Vagina (tissue), 2 donors: ENCODE data around the gene CBX8. TPM values are rescaled to one million over a fixed set of nuclear protein-coding genes. Genes with fewer than 3 reads are reported as not detected.

Experiments used
- DNase-seq, 2 donors: peaks; one replicate each; pipeline ENCODE4 v3.0.0-alpha.2; 2017; ENCODE audit errors: extremely low spot score in 2 of 2
- H3K27ac ChIP-seq: fragments of 200-600 bp; sonication (generic); one replicate; pipeline ENCODE4 v1.5.1; 2019
- H3K27me3 ChIP-seq: fragments of 200-600 bp; sonication (generic); one replicate; pipeline ENCODE4 v1.5.1; 2019
- H3K36me3 ChIP-seq, 2 donors: fragments of 200-600 bp; sonication (generic); one replicate each; pipeline ENCODE4 v1.5.1; 2017 to 2019
- H3K4me1 ChIP-seq: fragments of 200-600 bp; sonication (generic); one replicate; pipeline ENCODE4 v1.5.1; 2019
- H3K4me3 ChIP-seq, 2 donors: fragments of 200-600 bp; sonication (generic); 1 replicate in 1 of 2; 2 replicates in 1 of 2; pipeline ENCODE4 v1.5.1; 2016 to 2019
- H3K9me3 ChIP-seq: fragments of 200-600 bp; sonication (generic); one replicate; pipeline ENCODE4 v1.5.1; 2019
- CTCF ChIP-seq, 3 experiments: fragments of 450-650 bp in 2 of 3; fragments of 200-600 bp in 1 of 3; sonication (generic) in 1 of 3; IDR thresholded peaks; one replicate each; pipeline ENCODE4 v1.5.1; 2017 to 2019; ENCODE audit warnings: antibody characterized with exemption in 3 of 3, mild to moderate bottlenecking in 2 of 3, moderate library complexity in 2 of 3
- POLR2A ChIP-seq, 2 donors: fragments of 450-650 bp; IDR thresholded peaks; one replicate each; pipeline ENCODE4 v1.6.1; 2017; ENCODE audit warnings: antibody characterized with exemption in 2 of 2, mild to moderate bottlenecking in 2 of 2, moderate library complexity in 2 of 2
- POLR2AphosphoS5 ChIP-seq, 2 donors: sonication (generic); formaldehyde crosslinking; IDR thresholded peaks; one replicate each; pipeline ENCODE4 v1.9.0; 2017; ENCODE audit warnings: antibody characterized with exemption in 2 of 2, mild to moderate bottlenecking in 2 of 2, low read depth in 1 of 2; ENCODE audit not compliant: insufficient read depth in 1 of 2
- intact Hi-C: fragments of 100-400 bp; cut with DNase I; formaldehyde crosslinking; loops from one replicate; pipeline ENCODE4 v1.15.1; 2023
- total RNA-seq: library from RNA; depleted of rRNA; stranded (reverse); fragments of >200 nt; gene quantifications from one replicate; pipeline ENCODE4 v1.2.3, GENCODE V29; 2016

Gene CBX8
- total RNA-seq, 1 donor from 2014 or later: 0.98 TPM

GRCh38 chr17:79749958-79750357, 46.9 kb downstream of the CBX8 start:
- Histone ChIP-seq H3K9me3 (no peaks in the 10 kb centered on the region), H3K4me1 (peaks cover 7% of the 10 kb centered on the region), H3K4me3 (no peak overlapping the region), H3K27me3 (peaks cover 4% of the 10 kb centered on the region), H3K27ac (no peak overlapping the region), H3K36me3 (no peaks in the 10 kb centered on the region)
- TF ChIP-seq CTCF (IDR thresholded peaks at IDR 0.05): no peak
- TF ChIP-seq POLR2AphosphoS5 (IDR thresholded peaks at IDR 0.05; ENCODE audit: insufficient read depth in 1 of 2, low read depth in 1 of 2): no peak
- TF ChIP-seq POLR2A (IDR thresholded peaks at IDR 0.05): no peak
- no peak for DNase-seq
- intact Hi-C loops: loop anchor here (10.0 kb wide), 1 partner anchor 245 kb away; no protein-coding TSS in a partner anchor

DNA sequence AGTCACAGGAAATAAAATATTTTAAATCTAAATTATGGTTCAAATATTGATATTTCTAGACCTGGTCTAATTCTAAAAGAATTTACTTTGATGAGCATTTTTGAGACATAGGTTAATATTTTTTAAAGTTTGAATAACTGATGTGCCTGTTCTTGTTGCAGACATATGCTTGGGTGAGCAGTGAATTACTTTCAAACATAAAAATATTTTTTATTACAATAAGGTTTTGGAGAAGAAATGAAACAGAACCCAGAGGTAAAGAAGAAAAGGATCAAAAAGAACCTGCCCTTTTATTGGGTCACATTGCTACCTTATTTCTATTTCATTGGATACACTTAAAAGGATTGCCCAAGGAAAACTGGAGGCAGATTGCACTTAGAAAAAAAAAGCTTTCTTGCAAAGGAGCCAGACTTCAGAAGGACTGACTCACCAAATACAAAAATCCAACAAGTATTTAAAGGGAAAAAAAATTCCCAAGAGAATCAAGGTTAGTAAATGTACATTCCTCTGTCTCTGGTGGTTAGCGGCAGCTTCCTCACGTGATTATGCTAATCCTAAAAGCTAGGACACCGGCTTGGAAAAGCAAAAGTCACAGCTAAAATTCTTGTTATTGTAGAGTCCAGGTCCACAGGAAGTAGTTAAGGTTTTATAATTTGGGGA, 47.6 kb downstream of the CBX8 start:
- no peak for DNase-seq
- Histone ChIP-seq H3K27ac (no peak overlapping the region), H3K27me3 (peaks cover 4% of the 10 kb centered on the region), H3K4me1 (peaks cover 7% of the 10 kb centered on the region), H3K4me3 (no peak overlapping the region), H3K9me3 (no peaks in the 10 kb centered on the region), H3K36me3 (no peaks in the 10 kb centered on the region)
- no peak for TF ChIP-seq POLR2AphosphoS5 (IDR thresholded peaks at IDR 0.05; ENCODE audit: insufficient read depth in 1 of 2, low read depth in 1 of 2)
- TF ChIP-seq POLR2A (IDR thresholded peaks at IDR 0.05): no peak
- TF ChIP-seq CTCF (IDR thresholded peaks at IDR 0.05): no peak
- intact Hi-C loops: loop anchor here (10.0 kb wide), 1 partner anchor 246 kb away; no protein-coding TSS in a partner anchor

DNA sequence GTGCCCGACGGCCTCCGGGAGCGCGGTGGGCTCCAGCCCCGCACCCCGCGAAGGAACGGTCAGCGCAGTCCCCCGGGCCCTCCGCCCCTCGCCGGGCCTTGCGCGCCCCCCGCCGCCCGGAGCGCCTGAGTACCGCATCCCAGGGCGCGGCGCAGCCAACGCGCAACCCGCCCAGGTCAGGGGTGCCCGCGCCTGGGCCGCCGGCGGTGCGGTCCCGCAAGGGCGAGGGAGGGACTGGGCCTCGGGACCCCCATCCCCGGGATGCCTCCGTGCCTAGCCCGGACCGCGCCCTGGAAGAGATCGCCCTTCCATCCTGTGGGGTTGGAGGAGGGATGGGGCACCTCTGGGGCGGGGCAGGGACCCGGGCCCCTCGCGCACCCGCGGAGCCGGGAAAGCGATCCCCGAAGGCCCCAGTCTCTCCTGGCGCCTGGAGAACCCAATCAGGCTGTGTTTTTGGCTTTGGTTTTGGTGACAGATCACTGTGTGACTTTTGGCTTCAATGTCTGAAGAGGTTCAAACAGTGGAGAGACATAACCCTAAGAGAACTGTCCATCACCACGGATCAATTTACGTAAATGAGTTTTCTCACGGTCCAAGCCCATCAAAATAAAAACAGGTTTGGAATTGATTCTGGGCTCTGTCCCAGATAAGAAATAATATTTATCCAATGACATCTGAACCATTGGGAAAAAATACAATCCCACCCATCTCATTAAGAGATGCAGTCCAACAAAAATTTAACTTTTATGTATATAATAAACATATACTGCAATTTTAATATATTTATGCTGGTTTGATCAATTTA, 48.4 kb downstream of the CBX8 start:
- intact Hi-C loops: loop anchor here (10.0 kb wide), 1 partner anchor 246 kb away; no protein-coding TSS in a partner anchor
- Histone ChIP-seq H3K9me3 (no peaks in the 10 kb centered on the region), H3K4me1 (peaks cover 7% of the 10 kb centered on the region), H3K36me3 (no peaks in the 10 kb centered on the region), H3K27ac (no peak overlapping the region), H3K27me3 (peaks cover 4% of the 10 kb centered on the region), H3K4me3 (no peak overlapping the region)
- DNase-seq: no peak
- TF ChIP-seq POLR2A (IDR thresholded peaks at IDR 0.05) (no peak), CTCF (IDR thresholded peaks at IDR 0.05) (no peak)

DNA sequence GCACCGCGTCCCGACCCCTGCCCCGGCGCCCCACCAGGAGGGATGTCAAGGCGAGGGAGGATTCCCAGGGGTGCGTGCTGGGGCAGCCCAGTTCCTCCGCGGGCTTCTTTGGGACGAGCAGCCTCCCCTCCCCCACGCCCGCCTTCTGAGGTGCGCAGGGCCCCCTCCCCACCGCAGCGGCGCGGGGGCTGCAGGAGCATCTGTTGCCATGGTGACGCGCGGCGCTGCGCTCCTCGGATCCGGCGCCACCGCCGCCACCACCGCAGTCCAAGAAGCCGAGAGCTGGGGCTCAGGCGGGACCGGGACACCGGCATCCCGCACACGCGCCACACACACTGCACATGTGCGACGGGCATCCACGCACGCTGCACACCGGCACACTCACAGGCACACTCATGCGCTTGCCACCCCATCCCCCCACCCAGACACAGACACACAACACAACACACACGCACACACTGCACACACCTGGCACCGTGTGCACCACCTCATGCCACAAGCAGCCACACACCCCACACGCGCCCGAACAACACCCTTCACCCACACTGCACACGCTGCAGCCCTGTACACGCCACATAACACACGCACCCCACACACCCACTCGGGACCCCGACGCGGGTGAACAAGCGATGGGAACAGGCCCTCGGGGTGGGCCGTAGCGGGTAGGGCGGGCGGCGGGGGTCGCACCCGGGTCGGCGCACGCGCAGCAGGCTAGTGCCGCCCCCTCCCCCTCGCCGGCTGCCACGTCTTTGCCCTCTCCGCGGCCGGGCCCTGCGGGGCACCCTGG, 49.2 kb downstream of the CBX8 start:
- H3K27me3 ChIP-seq: peaks cover 4% of the 10 kb centered on the region
- H3K4me1 ChIP-seq: peaks cover 7% of the 10 kb centered on the region
- H3K36me3 ChIP-seq: no peaks in the 10 kb centered on the region
- H3K4me3 ChIP-seq: no peak overlapping the region
- no peak for DNase-seq
- no peak overlapping the region for H3K27ac ChIP-seq
- TF ChIP-seq POLR2AphosphoS5 (IDR thresholded peaks at IDR 0.05; ENCODE audit: insufficient read depth in 1 of 2, low read depth in 1 of 2): no peak
- TF ChIP-seq POLR2A (IDR thresholded peaks at IDR 0.05): no peak
- TF ChIP-seq CTCF (IDR thresholded peaks at IDR 0.05): no peak
- no peaks in the 10 kb centered on the region for H3K9me3 ChIP-seq
- intact Hi-C loops: loop anchor here (10.0 kb wide), 1 partner anchor 247 kb away; no protein-coding TSS in a partner anchor
